Activated B cell treated with CpG ODN at 0.5 μM for 24 hours (primary cell): ENCODE measurements around the gene PRTG. TPM values are rescaled to one million over a fixed set of nuclear protein-coding genes. Genes with fewer than 3 reads are reported as not detected.
"Not testable (repeated sequence)": the region's sequence is repeated elsewhere in the genome, so short reads cannot be mapped to it uniquely, and the experiment has no call there.

ENCODE experiments used
- ATAC-seq: fragments of 200-7000 bp; cut with Tn5 transposase; one replicate; pipeline ENCODE4 v1.10.0; 2021; ENCODE audit warnings: low read depth, mild to moderate bottlenecking, moderate library complexity
- CTCF ChIA-PET: fragments of 350-600 bp; sonication (Branson Sonifier 250); formaldehyde crosslinking; loops from one replicate; lab custom pipeline; 2021; ENCODE audit warnings: antibody characterized with exemption; lab: Charles Lee
- POLR2A ChIA-PET: fragments of 350-600 bp; sonication (Branson Sonifier 250); formaldehyde crosslinking; loops from one replicate; lab custom pipeline; 2021; ENCODE audit warnings: antibody characterized with exemption; lab: Charles Lee
- DNase-seq: peaks from one replicate; pipeline ENCODE4 v3.0.0; 2022
- H3K27ac Mint-ChIP-seq: one replicate; pipeline ENCODE4 v1.8.0; 2020; ENCODE audit warnings: mixed read lengths
- H3K27me3 Mint-ChIP-seq: one replicate; pipeline ENCODE4 v1.8.0; 2021; ENCODE audit warnings: mixed read lengths
- H3K36me3 Mint-ChIP-seq: one replicate; pipeline ENCODE4 v1.8.0; 2021; ENCODE audit warnings: low read depth, mixed read lengths
- H3K4me1 Mint-ChIP-seq: one replicate; pipeline ENCODE4 v1.8.0; 2021; ENCODE audit warnings: mixed read lengths
- H3K4me3 Mint-ChIP-seq: one replicate; pipeline ENCODE4 v1.8.0; 2020; ENCODE audit warnings: mild to moderate bottlenecking, mixed read lengths
- H3K9me3 Mint-ChIP-seq: one replicate; pipeline ENCODE4 v1.8.0; 2020; ENCODE audit warnings: mixed read lengths
- CTCF ChIP-seq: fragments of 200-600 bp; IDR thresholded peaks from one replicate; pipeline ENCODE4 v1.8.0; 2022; ENCODE audit warnings: antibody characterized with exemption, mild to moderate bottlenecking
- intact Hi-C: fragments of 100-400 bp; cut with micrococcal nuclease; formaldehyde crosslinking; loops from one replicate; pipeline ENCODE4 v1.15.1; 2024
- total RNA-seq: library from RNA; stranded (reverse); gene quantifications from 2 replicates; pipeline ENCODE4 v1.2.3, GENCODE V29; 2022

The PRTG gene
- total RNA-seq, 1 donor from 2014 or later, result not detected

GRCh38 chr15:55698653-55699052, 44.3 kb downstream of the PRTG start:
- H3K36me3 Mint-ChIP-seq, result no peaks in the 10 kb centered on the region
- intact Hi-C loops, result no loop called here
- no peaks in the 10 kb centered on the region for H3K9me3 Mint-ChIP-seq
- H3K4me3 Mint-ChIP-seq, result no peak overlapping the region
- H3K27ac Mint-ChIP-seq, result no peak overlapping the region
- TF ChIP-seq CTCF, result no peak
- POLR2A ChIA-PET, result no interaction called here
- peaks cover 5% of the 10 kb centered on the region for H3K4me1 Mint-ChIP-seq
- peaks cover 9% of the 10 kb centered on the region for H3K27me3 Mint-ChIP-seq
- DNase-seq (no peak), ATAC-seq (no peak)
- CTCF ChIA-PET, result interaction anchor here (0.9 kb wide), 1 partner anchor 77 kb away, joined by 3 read pairs; no protein-coding TSS in a partner anchor

- ChIA-PET POLR2A (no interaction called here), CTCF (no interaction called here)
- Mint-ChIP-seq H3K27me3 (peaks cover 9% of the 10 kb centered on the region), H3K4me1 (peaks cover 5% of the 10 kb centered on the region), H3K9me3 (no peaks in the 10 kb centered on the region), H3K36me3 (no peaks in the 10 kb centered on the region), H3K4me3 (no peak overlapping the region), H3K27ac (no peak overlapping the region)
- intact Hi-C loops, result no loop called here
- DNase-seq (no peak), ATAC-seq (no peak)
- no peak for TF ChIP-seq CTCF
Measured at GRCh38 chr15:55696221-55696620, 46.7 kb downstream of the PRTG start.

GRCh38 chr15:55695432-55695831, 47.5 kb downstream of the PRTG start:
- Mint-ChIP-seq H3K27ac (no peak overlapping the region), H3K4me3 (no peak overlapping the region), H3K4me1 (peaks cover 5% of the 10 kb centered on the region), H3K27me3 (peaks cover 9% of the 10 kb centered on the region), H3K36me3 (no peaks in the 10 kb centered on the region), H3K9me3 (no peaks in the 10 kb centered on the region)
- ATAC-seq (no peak), DNase-seq (no peak)
- intact Hi-C loops, result no loop called here
- TF ChIP-seq CTCF, result no peak
- CTCF ChIA-PET, result no interaction called here
- POLR2A ChIA-PET, result no interaction called here

GRCh38 chr15:55694652-55695150, 48.3 kb downstream of the PRTG start:
- H3K4me1 Mint-ChIP-seq, result peaks cover 5% of the 10 kb centered on the region

GRCh38 chr15:55693116-55693515, 49.8 kb downstream of the PRTG start:
- ATAC-seq, H3K36me3 Mint-ChIP-seq, POLR2A ChIA-PET, H3K4me1 Mint-ChIP-seq, H3K4me3 Mint-ChIP-seq, CTCF ChIA-PET, H3K27me3 Mint-ChIP-seq, H3K9me3 Mint-ChIP-seq, DNase-seq, intact Hi-C loops, H3K27ac Mint-ChIP-seq: not testable (repeated sequence)

More at GRCh38 chr15:55694652-55695150, 48.3 kb downstream of the PRTG start:
- no peak for TF ChIP-seq CTCF
- ChIA-PET CTCF (no interaction called here), POLR2A (no interaction called here)
- intact Hi-C loops, result no loop called here
- Mint-ChIP-seq H3K27me3 (peaks cover 9% of the 10 kb centered on the region), H3K36me3 (no peaks in the 10 kb centered on the region), H3K9me3 (no peaks in the 10 kb centered on the region), H3K27ac (no peak overlapping the region), H3K4me3 (no peak overlapping the region)
- DNase-seq (no peak), ATAC-seq (peak; percentile 71)

GRCh38 chr15:55687792-55688191, 55.2 kb downstream of the PRTG start:
- no peak for ATAC-seq
- Mint-ChIP-seq H3K36me3 (no peaks in the 10 kb centered on the region), H3K9me3 (no peaks in the 10 kb centered on the region), H3K27ac (no peak overlapping the region), H3K4me3 (no peak overlapping the region), H3K4me1 (peaks cover 12% of the 10 kb centered on the region), H3K27me3 (no peaks in the 10 kb centered on the region)
- no peak for TF ChIP-seq CTCF
- DNase-seq, result no peak
- POLR2A ChIA-PET, result no interaction called here
- CTCF ChIA-PET, result no interaction called here
- intact Hi-C loops, result no loop called here
